DMS 273 (cell line): ENCODE data around the gene BRICD5.

Experiments
- DNase-seq: peaks from one replicate; lab custom pipeline; 2025; ENCODE audit not compliant: unreplicated experiment; lab: John Stamatoyannopoulos, UW

Gene BRICD5

DNA sequence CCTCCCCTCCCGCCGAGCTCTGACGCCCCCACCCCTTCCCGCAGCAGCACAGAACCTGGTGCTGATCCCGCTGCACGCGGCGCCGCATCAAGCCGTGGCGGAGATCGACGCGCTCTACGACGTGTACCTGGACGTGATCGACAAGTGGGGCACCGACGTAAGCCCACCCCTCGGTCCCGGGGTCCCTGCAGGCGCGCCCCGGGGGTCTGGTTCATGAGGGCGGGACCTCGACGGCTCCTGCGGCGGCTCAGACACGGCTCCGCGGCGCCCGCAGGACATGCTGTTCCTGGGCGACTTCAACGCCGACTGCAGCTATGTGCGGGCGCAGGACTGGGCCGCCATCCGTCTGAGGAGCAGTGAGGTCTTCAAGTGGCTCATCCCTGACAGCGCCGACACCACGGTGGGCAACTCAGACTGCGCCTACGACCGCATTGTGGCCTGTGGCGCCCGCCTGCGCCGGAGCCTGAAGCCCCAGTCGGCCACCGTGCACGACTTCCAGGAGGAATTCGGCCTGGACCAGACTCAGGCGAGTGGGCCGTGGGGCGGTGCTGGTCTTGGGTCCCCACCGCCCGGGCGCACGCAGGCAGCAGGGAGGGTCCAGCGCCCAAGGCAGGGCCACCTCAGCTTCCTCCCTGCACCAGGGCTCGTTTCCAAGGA is 27.0 kb upstream of the BRICD5 start:
- peak; percentile 57 for DNase-seq

GRCh38 chr16:2237102-2237482 is 26.4 kb upstream of the BRICD5 start:
- no peak for DNase-seq

DNA sequence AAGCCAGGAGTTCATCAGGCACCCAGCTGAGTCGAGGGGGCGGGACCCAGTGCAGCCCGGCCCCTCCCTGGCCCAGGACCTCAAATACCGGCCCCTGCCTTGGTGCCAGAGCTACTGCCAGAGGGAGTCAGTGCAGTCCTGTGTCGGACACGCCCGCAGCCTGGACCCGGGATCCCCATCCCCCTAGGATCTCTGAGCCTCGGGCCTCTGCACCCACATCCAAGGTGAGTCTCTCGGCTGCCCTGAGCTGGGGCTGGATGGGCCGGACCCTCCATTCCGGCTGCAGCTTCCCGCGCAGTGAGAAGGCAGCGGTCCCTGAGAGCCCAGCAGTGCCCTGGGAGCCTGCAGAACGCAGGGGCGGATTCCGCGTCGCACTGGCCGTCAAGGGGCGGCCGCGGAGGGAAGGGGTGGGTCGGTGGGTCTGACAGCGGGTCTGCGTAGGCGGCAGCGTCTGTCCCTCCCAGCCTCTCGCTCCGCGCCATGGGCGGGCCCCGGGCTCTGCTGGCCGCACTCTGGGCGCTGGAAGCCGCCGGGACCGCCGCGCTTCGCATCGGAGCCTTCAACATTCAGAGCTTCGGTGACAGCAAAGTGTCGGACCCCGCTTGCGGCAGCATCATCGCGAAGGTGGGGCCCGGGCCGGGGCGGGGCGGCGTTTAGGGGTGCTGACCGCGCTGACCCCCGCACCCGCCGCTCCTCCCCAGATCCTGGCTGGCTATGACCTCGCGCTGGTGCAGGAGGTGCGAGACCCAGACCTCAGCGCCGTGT is 25.9 kb upstream of the BRICD5 start, which contains the start of gene DNASE1L2:
TSS of gene DNASE1L2 (plus strand) at position 108 of the 765 bp plus-strand sequence. CDS start at position 481, 373 bp downstream.
- peak; percentile 83 for DNase-seq

DNA sequence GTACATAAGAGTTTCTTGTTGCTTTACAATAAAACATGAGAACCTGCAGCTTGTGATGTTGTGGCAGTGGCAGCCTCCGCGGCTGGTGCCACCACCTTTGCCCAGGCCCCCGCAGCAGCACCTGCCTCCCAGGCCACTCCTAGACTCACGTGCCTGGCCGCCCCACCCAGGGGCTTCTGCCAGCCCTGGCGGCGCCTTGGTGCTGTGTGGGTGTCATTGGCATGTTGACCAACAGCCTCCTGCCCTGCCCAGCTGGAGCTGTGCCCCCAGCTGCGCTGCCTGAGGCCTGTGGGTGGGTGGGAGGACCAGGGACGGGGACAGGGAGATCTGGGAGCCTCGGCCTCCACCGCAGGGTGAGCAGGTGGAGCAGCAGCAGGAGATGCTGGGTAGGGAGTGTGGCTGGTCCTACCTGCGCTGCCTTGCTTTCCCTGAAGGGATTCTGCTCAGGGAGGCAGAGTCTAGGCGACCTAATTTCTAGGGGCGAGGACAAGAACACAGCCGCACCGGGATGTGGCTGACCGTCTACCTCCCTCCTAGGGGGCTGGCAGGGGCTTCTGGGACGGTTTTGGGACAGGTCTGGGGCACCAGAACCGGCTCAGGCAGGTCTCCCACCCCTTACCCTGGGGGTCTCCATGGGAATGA is 25.2 kb upstream of the BRICD5 start:
- peak; percentile 53 for DNase-seq

DNA sequence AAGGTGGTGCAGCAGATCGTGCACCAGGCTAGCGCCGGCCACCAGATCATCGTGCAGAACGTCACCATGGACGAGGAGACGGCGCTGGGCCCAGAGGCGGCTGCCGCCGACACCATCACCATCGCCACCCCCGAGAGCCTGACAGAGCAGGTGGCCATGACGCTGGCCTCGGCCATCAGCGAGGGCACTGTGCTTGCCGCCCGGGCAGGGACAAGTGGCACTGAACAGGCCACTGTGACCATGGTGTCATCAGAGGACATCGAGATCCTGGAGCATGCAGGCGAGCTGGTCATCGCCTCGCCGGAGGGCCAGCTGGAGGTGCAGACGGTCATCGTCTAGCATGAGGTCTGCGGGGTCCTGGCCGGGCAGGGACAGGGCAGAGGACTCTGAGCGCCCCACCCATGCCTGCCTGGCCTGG is 24.6 kb upstream of the BRICD5 start:
- DNase-seq, result no peak

GRCh38 chr16:2234813-2235170 is 24.1 kb upstream of the BRICD5 start:
- DNase-seq, result no peak

DNA sequence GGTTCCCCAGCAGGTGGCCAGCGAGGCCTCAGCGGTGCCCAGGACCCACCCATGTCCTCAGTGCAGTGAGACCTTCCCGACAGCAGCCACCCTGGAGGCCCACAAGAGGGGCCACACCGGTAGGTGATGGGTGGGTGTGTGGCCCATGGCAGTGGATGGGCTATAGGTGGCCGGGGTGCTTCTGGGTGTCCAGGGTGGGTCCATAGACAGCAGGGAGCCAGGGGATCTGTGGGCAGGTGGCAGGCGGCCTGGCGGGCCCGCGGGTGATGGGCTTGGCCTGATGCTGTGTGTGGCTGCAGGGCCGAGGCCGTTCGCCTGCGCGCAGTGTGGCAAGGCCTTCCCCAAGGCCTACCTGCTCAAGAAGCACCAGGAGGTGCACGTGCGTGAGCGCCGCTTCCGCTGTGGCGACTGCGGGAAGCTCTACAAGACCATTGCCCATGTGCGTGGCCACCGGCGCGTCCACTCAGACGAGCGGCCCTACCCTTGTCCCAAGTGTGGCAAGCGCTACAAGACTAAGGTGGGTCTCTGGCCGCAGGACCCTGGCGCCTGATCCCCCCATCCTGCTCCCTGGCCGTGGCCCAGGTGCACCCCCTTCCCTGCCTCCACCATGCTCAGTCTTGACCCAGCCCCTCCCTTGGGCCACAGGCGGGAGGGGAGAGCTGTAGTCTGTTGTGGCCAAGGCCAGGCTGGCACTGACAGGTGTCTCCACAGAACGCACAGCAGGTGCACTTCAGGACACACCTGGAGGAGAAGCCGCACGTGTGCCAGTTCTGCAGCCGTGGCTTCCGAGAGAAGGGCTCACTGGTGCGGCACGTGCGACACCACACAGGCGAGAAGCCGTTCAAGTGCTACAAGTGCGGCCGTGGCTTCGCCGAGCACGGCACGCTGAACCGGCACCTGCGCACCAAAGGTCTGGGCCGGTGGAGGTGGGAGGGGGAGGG is 23.5 kb upstream of the BRICD5 start:
- no peak for DNase-seq

- DNase-seq, result no peak
These were observed 22.5 kb upstream of the BRICD5 start for GRCh38 chr16:2233046-2233775.

DNA sequence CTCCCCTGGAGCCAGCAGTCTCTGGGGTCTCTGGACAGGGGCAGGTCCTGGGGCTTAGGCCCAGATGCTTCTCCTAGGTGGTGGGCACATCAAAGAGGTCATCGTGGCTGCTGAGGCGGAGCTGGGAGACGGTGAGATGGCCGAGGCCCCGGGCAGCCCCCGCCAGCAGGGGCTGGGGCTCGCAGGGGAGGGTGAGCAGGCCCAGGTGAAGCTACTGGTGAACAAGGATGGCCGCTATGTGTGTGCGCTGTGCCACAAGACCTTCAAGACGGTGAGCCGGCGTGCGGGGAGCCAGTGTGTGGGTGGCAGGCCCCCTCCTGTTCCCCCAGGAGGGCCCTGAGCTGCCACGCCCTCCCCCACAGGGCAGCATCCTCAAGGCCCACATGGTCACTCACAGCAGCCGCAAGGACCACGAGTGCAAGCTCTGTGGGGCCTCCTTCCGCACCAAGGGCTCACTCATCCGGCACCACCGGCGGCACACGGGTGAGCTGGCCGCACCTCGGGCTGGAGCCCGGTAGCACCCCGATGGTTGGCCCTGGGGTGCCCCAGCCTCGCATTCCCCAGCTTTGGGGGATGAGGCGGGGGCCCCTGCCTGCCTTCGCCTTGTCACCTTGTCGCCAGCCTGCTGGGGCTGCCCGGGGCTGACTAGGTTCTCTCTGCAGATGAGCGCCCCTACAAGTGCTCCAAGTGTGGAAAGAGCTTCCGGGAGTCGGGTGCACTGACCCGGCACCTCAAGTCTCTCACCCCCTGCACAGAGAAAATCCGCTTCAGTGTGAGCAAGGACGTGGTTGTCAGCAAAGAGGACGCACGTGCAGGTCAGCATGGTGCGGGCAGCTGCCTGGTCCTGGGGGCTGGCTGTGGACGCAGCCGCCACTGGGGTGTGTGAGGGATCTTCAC is 21.7 kb upstream of the BRICD5 start:
- no peak for DNase-seq

- DNase-seq, result peak; percentile 47
These were observed 20.6 kb upstream of the BRICD5 start for GRCh38 chr16:2231016-2231931.

- no peak for DNase-seq
These were observed 19.7 kb upstream of the BRICD5 start for GRCh38 chr16:2230376-2230775.

DNA sequence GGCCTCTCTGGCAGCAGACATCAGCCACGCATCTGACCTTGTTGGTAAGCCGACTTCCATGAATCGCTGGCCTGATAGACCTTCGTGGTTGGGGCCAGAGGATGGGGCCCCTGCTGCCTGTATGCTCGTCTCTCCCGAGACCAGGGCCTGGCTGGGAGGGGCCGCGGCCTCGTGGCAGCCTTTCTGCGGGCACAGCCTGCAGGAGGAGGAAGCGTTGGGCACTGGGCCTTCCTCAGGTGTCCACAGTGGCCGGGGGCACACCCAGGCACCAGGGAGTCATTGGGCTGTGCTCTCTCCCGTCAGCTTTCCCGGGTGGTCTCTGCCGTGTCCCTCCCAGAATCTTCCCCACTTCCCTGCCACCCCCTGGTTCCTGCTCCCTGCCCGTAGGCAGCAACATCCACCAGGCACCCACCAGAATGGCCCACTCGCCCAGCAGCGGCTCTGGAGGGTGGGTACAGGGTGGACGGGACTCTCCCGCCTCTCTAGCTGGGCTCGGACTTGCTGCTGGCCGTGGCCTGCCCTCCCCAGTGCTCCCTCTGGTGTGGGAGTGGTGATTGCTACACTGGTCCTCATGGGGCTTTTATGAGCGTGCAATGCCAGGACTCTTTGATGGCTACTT is 19.1 kb upstream of the BRICD5 start:
- DNase-seq, result no peak

- no peak for DNase-seq
These were observed 18.4 kb upstream of the BRICD5 start for GRCh38 chr16:2229091-2229490.

DNA sequence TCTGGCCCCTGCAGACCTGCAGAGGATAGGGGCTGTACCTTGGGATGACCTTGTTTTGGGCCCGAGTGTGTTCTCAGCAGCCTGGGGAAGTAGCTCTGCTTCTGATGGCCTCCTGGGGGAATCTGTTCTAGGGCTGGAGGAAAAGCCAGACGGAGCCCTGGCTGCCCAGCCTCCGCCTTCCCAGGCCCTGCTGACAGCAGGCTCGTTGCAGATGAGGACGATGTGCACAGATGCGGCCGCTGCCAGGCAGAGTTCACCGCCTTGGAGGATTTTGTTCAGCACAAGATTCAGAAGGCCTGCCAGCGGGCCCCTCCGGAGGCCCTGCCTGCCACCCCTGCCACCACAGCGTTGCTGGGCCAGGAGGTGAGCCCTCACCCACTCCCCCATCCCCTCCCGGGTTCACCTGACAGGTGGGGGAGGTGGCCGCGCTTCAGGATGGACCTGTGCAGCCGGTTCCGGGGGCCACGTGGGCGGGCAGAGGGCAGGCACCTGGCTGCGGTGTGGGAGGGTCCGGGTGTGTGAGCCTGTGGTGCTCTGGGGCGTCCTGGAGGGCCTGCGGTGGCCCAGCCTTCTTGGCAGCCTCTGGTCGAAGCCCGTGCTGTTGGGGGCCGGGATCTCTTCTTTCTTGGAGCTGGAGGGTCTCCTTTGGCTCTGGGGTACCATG is 17.6 kb upstream of the BRICD5 start:
- DNase-seq, result no peak

DNA sequence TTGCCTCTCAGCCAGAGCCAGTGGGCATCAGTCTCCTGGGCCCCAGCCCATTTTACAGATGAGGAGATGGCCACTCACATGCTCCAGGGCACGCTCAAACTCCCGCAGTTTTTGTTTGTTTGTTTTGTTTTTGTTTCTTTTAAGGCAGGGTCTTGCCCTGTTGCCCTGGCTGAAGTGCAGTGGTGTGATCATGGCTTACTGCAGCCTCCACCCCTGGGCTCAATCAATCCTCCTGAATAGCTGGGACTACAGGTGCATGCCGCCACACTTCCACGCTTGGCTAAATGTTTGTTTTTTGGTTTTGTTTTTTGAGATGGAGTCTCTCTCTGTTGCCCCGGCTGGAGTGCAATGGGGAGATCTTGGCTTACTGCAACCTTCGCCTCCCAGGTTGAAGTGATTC is 16.3 kb upstream of the BRICD5 start:
- no peak for DNase-seq

- no peak for DNase-seq
These were observed 15.7 kb upstream of the BRICD5 start for GRCh38 chr16:2226245-2226793.

DNA sequence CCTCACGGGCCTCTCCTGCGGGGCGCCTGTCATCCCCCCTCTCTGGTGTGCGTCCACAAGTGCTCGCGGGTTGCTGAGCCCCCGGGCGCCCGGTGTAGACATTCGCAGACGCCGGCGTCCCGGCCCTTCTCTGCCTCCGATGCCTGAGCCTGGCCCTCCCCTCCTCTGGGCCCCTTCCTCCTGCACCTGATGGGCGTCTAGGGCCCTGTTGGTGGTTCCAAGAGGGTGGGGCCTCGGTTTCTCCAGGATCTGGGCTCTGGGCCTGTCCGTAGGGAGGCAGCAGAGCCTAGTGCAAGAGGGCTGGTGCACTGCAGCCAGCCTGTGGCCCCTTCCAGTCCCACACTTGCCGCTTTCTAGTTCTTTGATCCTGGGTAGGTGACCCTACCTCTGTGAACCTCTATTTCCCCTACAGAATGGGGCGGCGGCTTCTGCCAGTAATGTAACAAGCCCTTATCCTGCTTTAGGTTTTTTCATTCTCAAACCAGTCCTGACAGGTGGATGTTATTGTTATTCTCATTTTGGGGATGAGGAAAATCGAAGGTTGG is 13.4 kb upstream of the BRICD5 start:
- DNase-seq, result peak; percentile 76
